Keratinocyte (primary cell): ENCODE results near the gene NUAK1. TPM values are rescaled to one million over a fixed set of nuclear protein-coding genes. Genes with fewer than 3 reads are reported as not detected.

ENCODE experiments used
- DNase-seq: peaks from one replicate; pipeline ENCODE4 v3.0.0-alpha.2; 2011; ENCODE audit warnings: low read depth, missing footprints, low spot score
- FAIRE-seq: peaks from 2 replicates; lab custom pipeline; 2011; peaks lifted over from hg19 to GRCh38; lab: Jason Lieb, UNC
- H2AFZ ChIP-seq: 2 replicates; pipeline ENCODE4 v1.6.0; 2012; ENCODE audit warnings: low read length, control low read depth, inconsistent platforms; ENCODE audit not compliant: control insufficient read depth
- H3K27ac ChIP-seq: 2 replicates; pipeline ENCODE4 v1.5.1; 2011; ENCODE audit warnings: low read length; ENCODE audit not compliant: control insufficient read depth, insufficient read depth
- H3K27me3 ChIP-seq: 3 replicates; pipeline ENCODE4 v1.6.0; 2011; ENCODE audit warnings: low read length; ENCODE audit not compliant: control insufficient read depth, insufficient read depth; ENCODE audit errors: extremely low read depth
- H3K36me3 ChIP-seq, 2 experiments: 2 replicates in 1 of 2; 3 replicates in 1 of 2; pipeline ENCODE4 v1.5.1; 2011; ENCODE audit warnings: low read length in 2 of 2, mild to moderate bottlenecking in 1 of 2; ENCODE audit not compliant: control insufficient read depth in 2 of 2, insufficient read depth in 2 of 2; ENCODE audit errors: extremely low read depth in 1 of 2
- H3K4me1 ChIP-seq: 3 replicates; pipeline ENCODE4 v1.5.1; 2011; ENCODE audit warnings: low read length; ENCODE audit not compliant: control insufficient read depth, insufficient read depth; ENCODE audit errors: extremely low read depth
- H3K4me2 ChIP-seq: 3 replicates; pipeline ENCODE4 v1.6.0; 2011; ENCODE audit warnings: low read depth, low read length; ENCODE audit not compliant: control insufficient read depth, insufficient read depth; ENCODE audit errors: extremely low read depth
- H3K4me3 ChIP-seq, 3 experiments: fragments of 200-600 bp in 1 of 3; sonication (generic) in 1 of 3; 2 replicates in 2 of 3; 3 replicates in 1 of 3; pipeline ENCODE4 v1.5.1; 2011 to 2016; ENCODE audit warnings: low read length in 3 of 3, mild to moderate bottlenecking in 3 of 3, control low read depth in 2 of 3, inconsistent platforms in 1 of 3, low read depth in 1 of 3, mixed read lengths in 1 of 3, mixed run types in 1 of 3, moderate library complexity in 1 of 3; ENCODE audit not compliant: control insufficient read depth in 2 of 3, insufficient read depth in 2 of 3; ENCODE audit errors: extremely low read depth in 1 of 3
- H3K79me2 ChIP-seq: 2 replicates; pipeline ENCODE4 v1.6.0; 2012; ENCODE audit warnings: low read length; ENCODE audit not compliant: control insufficient read depth, insufficient read depth
- H3K9ac ChIP-seq: 3 replicates; pipeline ENCODE4 v1.6.0; 2011; ENCODE audit warnings: low read length; ENCODE audit not compliant: control insufficient read depth, insufficient read depth; ENCODE audit errors: extremely low read depth
- H3K9me1 ChIP-seq: 3 replicates; pipeline ENCODE4 v1.6.0; 2011; ENCODE audit warnings: low read length; ENCODE audit not compliant: control insufficient read depth, insufficient read depth; ENCODE audit errors: extremely low read depth
- H3K9me3 ChIP-seq: 2 replicates; pipeline ENCODE4 v1.5.1; 2012; ENCODE audit warnings: low read depth, low read length; ENCODE audit not compliant: control insufficient read depth
- H4K20me1 ChIP-seq: 3 replicates; pipeline ENCODE4 v1.6.0; 2011; ENCODE audit warnings: low read length; ENCODE audit not compliant: control insufficient read depth, insufficient read depth; ENCODE audit errors: extremely low read depth
- CTCF ChIP-seq, 3 experiments: IDR thresholded peaks in 1 of 3; conservative IDR thresholded peaks in 1 of 3; optimal IDR thresholded peaks in 1 of 3; 2 replicates in 2 of 3; 3 replicates in 1 of 3; pipeline versions ENCODE3 to v1.5.1; 2011; ENCODE audit warnings: low read length in 3 of 3, mild to moderate bottlenecking in 3 of 3, moderate library complexity in 2 of 3, control low read depth in 1 of 3, inconsistent platforms in 1 of 3; ENCODE audit not compliant: insufficient read depth in 2 of 3; ENCODE audit errors: extremely low read depth in 1 of 3
- EZH2 ChIP-seq: IDR thresholded peaks from one replicate; pipeline ENCODE4 v1.6.1; 2012; ENCODE audit warnings: inconsistent platforms, mild to moderate bottlenecking, low read length, moderate library complexity
- dilution Hi-C: fragments of 300-500 bp; cut with MboI; formaldehyde crosslinking; loops from one replicate; pipeline ENCODE4 v1.7.0; 2020; ENCODE audit warnings: low sequenced_read_pairs; ENCODE audit not compliant: extremely low pct_ligation_motif_present
- polyA plus RNA-seq, 5 experiments: library from polyadenylated mRNA; depleted of rRNA in 3 of 5; stranded (reverse) in 3 of 5; stranded (forward) in 1 of 5; unstranded in 1 of 5; fragments of >200 nt; gene quantifications; 1 replicate in 1 of 5; 2 replicates in 3 of 5; 3 replicates in 1 of 5; pipeline versions ENCODE4 v1.2.1 to v1.2.3, GENCODE V29; 2011 to 2012; ENCODE audit warnings: missing spikeins in 2 of 5, low read depth in 1 of 5, low replicate concordance in 1 of 5

NUAK1 gene
- polyA plus RNA-seq, 1 donor (not counting 4 experiments of a cell fraction or from before 2014, with no cell fraction given) = 12.3 TPM

GRCh38 chr12:106139422-106140171 is 843 bp upstream of the NUAK1 start:
- Histone ChIP-seq H3K27me3 (no peaks in the 10 kb centered on the region), H3K27ac (peak overlapping the region; percentile 62), H3K9ac (peak overlapping the region; percentile 80), H3K4me1 (peaks cover 34% of the 10 kb centered on the region), H3K4me3 (peak overlapping the region; percentile 58 to 82 (median 81)), H3K9me3 (no peaks in the 10 kb centered on the region), H3K79me2 (peaks cover 36% of the 10 kb centered on the region), H3K9me1 (no peaks in the 10 kb centered on the region), H3K4me2 (peak overlapping the region; percentile 65), H4K20me1 (no peaks in the 10 kb centered on the region), H2AFZ (no peak overlapping the region), H3K36me3 (no peaks in the 10 kb centered on the region)
- dilution Hi-C loops = no loop called here
- DNase-seq (no peak), FAIRE-seq (no peak)
- TF ChIP-seq EZH2 (no peak), CTCF (optimal IDR thresholded peaks at IDR 0.05 in 1 of 3, IDR thresholded peaks at IDR 0.05 in 1 of 3, conservative IDR thresholded peaks at IDR 0.05 in 1 of 3; ENCODE audit: extremely low read depth in 1 of 3, insufficient read depth in 2 of 3, low read length in 3 of 3) (no peak)

- peak overlapping the region; percentile 80 for H3K9ac ChIP-seq
- peak overlapping the region; percentile 13 for H2AFZ ChIP-seq
- DNase-seq = no peak
- FAIRE-seq = no peak
- peaks cover 45% of the 10 kb centered on the region for H3K79me2 ChIP-seq
- H3K27ac ChIP-seq = peak overlapping the region; percentile 62
- no peaks in the 10 kb centered on the region for H3K27me3 ChIP-seq
- H3K9me3 ChIP-seq = no peaks in the 10 kb centered on the region
- no peak for TF ChIP-seq CTCF (optimal IDR thresholded peaks at IDR 0.05 in 1 of 3, IDR thresholded peaks at IDR 0.05 in 1 of 3, conservative IDR thresholded peaks at IDR 0.05 in 1 of 3; ENCODE audit: extremely low read depth in 1 of 3, insufficient read depth in 2 of 3, low read length in 3 of 3)
- no peak for TF ChIP-seq EZH2
- no peaks in the 10 kb centered on the region for H3K9me1 ChIP-seq
- no peaks in the 10 kb centered on the region for H4K20me1 ChIP-seq
- peak overlapping the region; percentile 91 for H3K4me2 ChIP-seq
- H3K4me3 ChIP-seq = peak overlapping the region; percentile 69 to 82 (median 81)
- no peaks in the 10 kb centered on the region for H3K36me3 ChIP-seq
- dilution Hi-C loops = no loop called here
- H3K4me1 ChIP-seq = peaks cover 45% of the 10 kb centered on the region
These were observed 459 bp downstream of the NUAK1 start for GRCh38 chr12:106138357-106138632.
